ENCODE measurements around the gene CRPPA. TPM values are rescaled to one million over a fixed set of nuclear protein-coding genes. Genes with fewer than 3 reads are reported as not detected.

Gene CRPPA
- total and polyA plus RNA-seq, 2 of the 13 experiments (the other 11 are each of a cell fraction or from before 2014, with no cell fraction given): 0.16 to 1.3 TPM

GRCh38 chr7:16420649-16421332 lies 547 bp downstream of the CRPPA start (continued):
- TF ChIP-seq, protein P1, sequence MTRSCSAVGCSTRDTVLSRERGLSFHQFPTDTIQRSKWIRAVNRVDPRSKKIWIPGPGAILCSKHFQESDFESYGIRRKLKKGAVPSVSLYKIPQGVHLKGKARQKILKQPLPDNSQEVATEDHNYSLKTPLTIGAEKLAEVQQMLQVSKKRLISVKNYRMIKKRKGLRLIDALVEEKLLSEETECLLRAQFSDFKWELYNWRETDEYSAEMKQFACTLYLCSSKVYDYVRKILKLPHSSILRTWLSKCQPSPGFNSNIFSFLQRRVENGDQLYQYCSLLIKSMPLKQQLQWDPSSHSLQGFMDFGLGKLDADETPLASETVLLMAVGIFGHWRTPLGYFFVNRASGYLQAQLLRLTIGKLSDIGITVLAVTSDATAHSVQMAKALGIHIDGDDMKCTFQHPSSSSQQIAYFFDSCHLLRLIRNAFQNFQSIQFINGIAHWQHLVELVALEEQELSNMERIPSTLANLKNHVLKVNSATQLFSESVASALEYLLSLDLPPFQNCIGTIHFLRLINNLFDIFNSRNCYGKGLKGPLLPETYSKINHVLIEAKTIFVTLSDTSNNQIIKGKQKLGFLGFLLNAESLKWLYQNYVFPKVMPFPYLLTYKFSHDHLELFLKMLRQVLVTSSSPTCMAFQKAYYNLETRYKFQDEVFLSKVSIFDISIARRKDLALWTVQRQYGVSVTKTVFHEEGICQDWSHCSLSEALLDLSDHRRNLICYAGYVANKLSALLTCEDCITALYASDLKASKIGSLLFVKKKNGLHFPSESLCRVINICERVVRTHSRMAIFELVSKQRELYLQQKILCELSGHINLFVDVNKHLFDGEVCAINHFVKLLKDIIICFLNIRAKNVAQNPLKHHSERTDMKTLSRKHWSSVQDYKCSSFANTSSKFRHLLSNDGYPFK (CRISPR knock-in tag; IDR thresholded peaks at IDR 0.05; ENCODE audit: borderline replicate concordance): peak; percentile 57; the same call in 1 of the 2 replicates
- TF ChIP-seq SMARCC2 (IDR thresholded peaks at IDR 0.05) (no peak), ZNF350 (CRISPR knock-in tag; IDR thresholded peaks at IDR 0.05; ENCODE audit: borderline replicate concordance, low read depth) (0 out of 2 replicates have a peak, but pooled peaks have one; percentile 41), CHCHD3 (CRISPR knock-in tag; IDR thresholded peaks at IDR 0.05) (peak; percentile 9; the same call in 1 of the 2 replicates), ZKSCAN1 (IDR thresholded peaks at IDR 0.05; ENCODE audit: low read length) (no peak), AHR (CRISPR knock-in tag; IDR thresholded peaks at IDR 0.05) (0 out of 2 replicates have a peak, but pooled peaks have one; percentile 32), PAF1 (CRISPR knock-in tag; IDR thresholded peaks at IDR 0.05) (no peak), ZNF121 (CRISPR knock-in tag; IDR thresholded peaks at IDR 0.05) (no peak), HES4 (CRISPR knock-in tag; IDR thresholded peaks at IDR 0.05; ENCODE audit: borderline replicate concordance) (no peak; the same call in 1 of the 2 replicates), ZSCAN29 (CRISPR knock-in tag; conservative IDR thresholded peaks at IDR 0.05) (peak; percentile 74), PLSCR1 (CRISPR knock-in tag; IDR thresholded peaks at IDR 0.05; ENCODE audit: borderline replicate concordance) (peak; percentile 82; the same call in 1 of the 2 replicates)
- TF ChIP-seq, protein P2, sequence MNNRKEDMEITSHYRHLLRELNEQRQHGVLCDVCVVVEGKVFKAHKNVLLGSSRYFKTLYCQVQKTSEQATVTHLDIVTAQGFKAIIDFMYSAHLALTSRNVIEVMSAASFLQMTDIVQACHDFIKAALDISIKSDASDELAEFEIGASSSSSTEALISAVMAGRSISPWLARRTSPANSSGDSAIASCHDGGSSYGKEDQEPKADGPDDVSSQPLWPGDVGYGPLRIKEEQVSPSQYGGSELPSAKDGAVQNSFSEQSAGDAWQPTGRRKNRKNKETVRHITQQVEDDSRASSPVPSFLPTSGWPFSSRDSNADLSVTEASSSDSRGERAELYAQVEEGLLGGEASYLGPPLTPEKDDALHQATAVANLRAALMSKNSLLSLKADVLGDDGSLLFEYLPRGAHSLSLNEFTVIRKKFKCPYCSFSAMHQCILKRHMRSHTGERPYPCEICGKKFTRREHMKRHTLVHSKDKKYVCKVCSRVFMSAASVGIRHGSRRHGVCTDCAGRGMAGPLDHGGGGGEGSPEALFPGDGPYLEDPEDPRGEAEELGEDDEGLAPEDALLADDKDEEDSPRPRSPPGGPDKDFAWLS (CRISPR knock-in tag; IDR thresholded peaks at IDR 0.05; ENCODE audit: borderline replicate concordance): peak; percentile 68; the same call in 1 of the 2 replicates
- TF ChIP-seq, protein P3, sequence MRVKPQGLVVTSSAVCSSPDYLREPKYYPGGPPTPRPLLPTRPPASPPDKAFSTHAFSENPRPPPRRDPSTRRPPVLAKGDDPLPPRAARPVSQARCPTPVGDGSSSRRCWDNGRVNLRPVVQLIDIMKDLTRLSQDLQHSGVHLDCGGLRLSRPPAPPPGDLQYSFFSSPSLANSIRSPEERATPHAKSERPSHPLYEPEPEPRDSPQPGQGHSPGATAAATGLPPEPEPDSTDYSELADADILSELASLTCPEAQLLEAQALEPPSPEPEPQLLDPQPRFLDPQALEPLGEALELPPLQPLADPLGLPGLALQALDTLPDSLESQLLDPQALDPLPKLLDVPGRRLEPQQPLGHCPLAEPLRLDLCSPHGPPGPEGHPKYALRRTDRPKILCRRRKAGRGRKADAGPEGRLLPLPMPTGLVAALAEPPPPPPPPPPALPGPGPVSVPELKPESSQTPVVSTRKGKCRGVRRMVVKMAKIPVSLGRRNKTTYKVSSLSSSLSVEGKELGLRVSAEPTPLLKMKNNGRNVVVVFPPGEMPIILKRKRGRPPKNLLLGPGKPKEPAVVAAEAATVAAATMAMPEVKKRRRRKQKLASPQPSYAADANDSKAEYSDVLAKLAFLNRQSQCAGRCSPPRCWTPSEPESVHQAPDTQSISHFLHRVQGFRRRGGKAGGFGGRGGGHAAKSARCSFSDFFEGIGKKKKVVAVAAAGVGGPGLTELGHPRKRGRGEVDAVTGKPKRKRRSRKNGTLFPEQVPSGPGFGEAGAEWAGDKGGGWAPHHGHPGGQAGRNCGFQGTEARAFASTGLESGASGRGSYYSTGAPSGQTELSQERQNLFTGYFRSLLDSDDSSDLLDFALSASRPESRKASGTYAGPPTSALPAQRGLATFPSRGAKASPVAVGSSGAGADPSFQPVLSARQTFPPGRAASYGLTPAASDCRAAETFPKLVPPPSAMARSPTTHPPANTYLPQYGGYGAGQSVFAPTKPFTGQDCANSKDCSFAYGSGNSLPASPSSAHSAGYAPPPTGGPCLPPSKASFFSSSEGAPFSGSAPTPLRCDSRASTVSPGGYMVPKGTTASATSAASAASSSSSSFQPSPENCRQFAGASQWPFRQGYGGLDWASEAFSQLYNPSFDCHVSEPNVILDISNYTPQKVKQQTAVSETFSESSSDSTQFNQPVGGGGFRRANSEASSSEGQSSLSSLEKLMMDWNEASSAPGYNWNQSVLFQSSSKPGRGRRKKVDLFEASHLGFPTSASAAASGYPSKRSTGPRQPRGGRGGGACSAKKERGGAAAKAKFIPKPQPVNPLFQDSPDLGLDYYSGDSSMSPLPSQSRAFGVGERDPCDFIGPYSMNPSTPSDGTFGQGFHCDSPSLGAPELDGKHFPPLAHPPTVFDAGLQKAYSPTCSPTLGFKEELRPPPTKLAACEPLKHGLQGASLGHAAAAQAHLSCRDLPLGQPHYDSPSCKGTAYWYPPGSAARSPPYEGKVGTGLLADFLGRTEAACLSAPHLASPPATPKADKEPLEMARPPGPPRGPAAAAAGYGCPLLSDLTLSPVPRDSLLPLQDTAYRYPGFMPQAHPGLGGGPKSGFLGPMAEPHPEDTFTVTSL (CRISPR knock-in tag; IDR thresholded peaks at IDR 0.05; ENCODE audit: borderline replicate concordance): 0 out of 2 replicates have a peak, but pooled peaks have one; percentile 34
- TF ChIP-seq, protein P4, sequence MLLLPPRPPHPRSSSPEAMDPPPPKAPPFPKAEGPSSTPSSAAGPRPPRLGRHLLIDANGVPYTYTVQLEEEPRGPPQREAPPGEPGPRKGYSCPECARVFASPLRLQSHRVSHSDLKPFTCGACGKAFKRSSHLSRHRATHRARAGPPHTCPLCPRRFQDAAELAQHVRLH (CRISPR knock-in tag; IDR thresholded peaks at IDR 0.05; ENCODE audit: borderline replicate concordance, low read depth): 0 out of 2 replicates have a peak, but pooled peaks have one; percentile 17
